DND-41 (cell line): Measurements from ENCODE around the gene SMPD3.

ENCODE experiments used
- ATAC-seq: fragments of 200-7000 bp; cut with Tn5 transposase; 3 replicates; pipeline ENCODE4 v1.9.1; 2021; ENCODE audit warnings: low read depth; ENCODE audit not compliant: insufficient read depth
- DNase-seq: peaks from one replicate; pipeline ENCODE4 v3.0.0-alpha.2; 2020
- H2AFZ ChIP-seq: 2 replicates; pipeline ENCODE4 v1.6.0; 2012; ENCODE audit warnings: low read depth, low read length
- H3K27ac ChIP-seq: 2 replicates; pipeline ENCODE4 v1.5.1; 2012; ENCODE audit warnings: low read length, inconsistent platforms
- H3K27me3 ChIP-seq: fragments of 200-600 bp; sonication (generic); 2 replicates; pipeline ENCODE4 v1.6.0; 2012; ENCODE audit warnings: low read length, mild to moderate bottlenecking, inconsistent platforms; ENCODE audit not compliant: insufficient read depth, poor library complexity
- H3K36me3 ChIP-seq: 2 replicates; pipeline ENCODE4 v1.5.1; 2012; ENCODE audit warnings: low read length, inconsistent platforms; ENCODE audit not compliant: insufficient read depth
- H3K4me1 ChIP-seq: 2 replicates; pipeline ENCODE4 v1.5.1; 2012; ENCODE audit warnings: mild to moderate bottlenecking, low read length; ENCODE audit not compliant: insufficient read depth
- H3K4me2 ChIP-seq: 2 replicates; pipeline ENCODE4 v1.6.0; 2012; ENCODE audit warnings: mild to moderate bottlenecking, moderate library complexity, low read length, inconsistent platforms; ENCODE audit not compliant: insufficient read depth
- H3K4me3 ChIP-seq, 2 experiments: fragments of 200-600 bp in 1 of 2; shearing (Covaris generic) in 1 of 2; 2 replicates each; pipeline ENCODE4 v1.5.1; 2012 to 2016; ENCODE audit warnings: inconsistent platforms in 2 of 2, low read length in 2 of 2, mild to moderate bottlenecking in 2 of 2, low read depth in 1 of 2, moderate library complexity in 1 of 2
- H3K79me2 ChIP-seq: 2 replicates; pipeline ENCODE4 v1.6.0; 2012; ENCODE audit warnings: low read length, inconsistent platforms; ENCODE audit not compliant: insufficient read depth
- H3K9ac ChIP-seq: 2 replicates; pipeline ENCODE4 v1.6.0; 2012; ENCODE audit warnings: low read depth, mild to moderate bottlenecking, inconsistent platforms, low read length, moderate library complexity
- H3K9me3 ChIP-seq: 2 replicates; pipeline ENCODE4 v1.5.1; 2012; ENCODE audit warnings: low read length, moderate library complexity, mild to moderate bottlenecking, inconsistent platforms; ENCODE audit not compliant: insufficient read depth, severe bottlenecking
- H4K20me1 ChIP-seq: 2 replicates; pipeline ENCODE4 v1.6.0; 2012; ENCODE audit warnings: low read length; ENCODE audit not compliant: insufficient read depth
- CTCF ChIP-seq: IDR thresholded peaks from 2 replicates; pipeline ENCODE4 v1.5.1; 2012; ENCODE audit warnings: borderline replicate concordance, low read length, moderate library complexity, mild to moderate bottlenecking; ENCODE audit not compliant: poor library complexity, severe bottlenecking; ENCODE audit errors: extremely low read depth
- EZH2 ChIP-seq: IDR thresholded peaks from 3 replicates; pipeline ENCODE4 v1.6.1; 2012; ENCODE audit warnings: borderline replicate concordance, low read depth, mild to moderate bottlenecking, moderate library complexity, low read length, inconsistent platforms; ENCODE audit not compliant: severe bottlenecking

The SMPD3 gene

DNA sequence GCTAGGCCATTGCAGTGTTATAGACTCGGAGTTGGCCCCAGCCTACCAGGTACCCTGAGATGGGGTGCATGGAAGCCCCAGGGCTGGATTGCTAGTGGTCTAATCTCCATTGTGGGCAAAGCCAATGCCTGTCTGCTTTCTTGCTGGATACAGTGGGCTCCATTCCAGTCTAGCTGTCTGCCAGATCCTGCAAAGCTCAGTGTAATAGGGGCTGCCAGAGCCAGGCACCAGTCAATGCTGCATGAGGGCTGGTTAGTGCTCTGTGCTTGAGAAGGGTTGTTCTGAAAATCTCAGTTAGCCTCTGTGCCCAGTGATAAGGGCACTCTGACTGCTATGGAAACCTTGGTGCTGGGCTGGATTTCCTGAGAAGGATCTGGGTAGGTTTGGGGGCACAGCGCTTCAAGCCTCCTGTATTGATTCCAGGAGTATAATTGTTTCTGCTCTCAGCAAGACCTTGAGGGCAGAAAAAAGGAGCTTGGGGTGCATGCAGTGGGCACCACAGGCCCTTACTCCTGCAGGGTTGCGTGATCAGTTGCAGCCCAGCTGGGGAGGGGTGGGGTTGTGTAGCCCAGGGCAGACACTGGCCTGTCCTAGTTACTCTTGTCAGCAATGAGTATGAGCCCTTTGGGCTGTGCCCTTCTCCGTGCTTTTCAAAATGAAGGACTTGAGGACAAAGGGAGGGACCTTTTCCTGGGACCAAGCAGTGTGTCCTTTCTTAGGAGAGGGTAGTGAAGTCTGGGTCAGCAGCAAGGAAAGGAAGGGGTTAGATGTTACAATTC, 19.0 kb downstream of the SMPD3 start:
- H2AFZ ChIP-seq = no peak overlapping the region
- H3K79me2 ChIP-seq = no peaks in the 10 kb centered on the region
- DNase-seq = no peak
- H3K4me2 ChIP-seq = no peak overlapping the region
- TF ChIP-seq EZH2 = no peak
- TF ChIP-seq CTCF = no peak
- no peaks in the 10 kb centered on the region for H4K20me1 ChIP-seq
- H3K27me3 ChIP-seq = no peaks in the 10 kb centered on the region
- H3K4me3 ChIP-seq = no peak overlapping the region
- no peak overlapping the region for H3K9ac ChIP-seq
- H3K4me1 ChIP-seq = peaks cover 45% of the 10 kb centered on the region
- H3K27ac ChIP-seq = peak overlapping the region; percentile 71
- no peaks in the 10 kb centered on the region for H3K9me3 ChIP-seq
- ATAC-seq = no peak
- no peaks in the 10 kb centered on the region for H3K36me3 ChIP-seq

DNA sequence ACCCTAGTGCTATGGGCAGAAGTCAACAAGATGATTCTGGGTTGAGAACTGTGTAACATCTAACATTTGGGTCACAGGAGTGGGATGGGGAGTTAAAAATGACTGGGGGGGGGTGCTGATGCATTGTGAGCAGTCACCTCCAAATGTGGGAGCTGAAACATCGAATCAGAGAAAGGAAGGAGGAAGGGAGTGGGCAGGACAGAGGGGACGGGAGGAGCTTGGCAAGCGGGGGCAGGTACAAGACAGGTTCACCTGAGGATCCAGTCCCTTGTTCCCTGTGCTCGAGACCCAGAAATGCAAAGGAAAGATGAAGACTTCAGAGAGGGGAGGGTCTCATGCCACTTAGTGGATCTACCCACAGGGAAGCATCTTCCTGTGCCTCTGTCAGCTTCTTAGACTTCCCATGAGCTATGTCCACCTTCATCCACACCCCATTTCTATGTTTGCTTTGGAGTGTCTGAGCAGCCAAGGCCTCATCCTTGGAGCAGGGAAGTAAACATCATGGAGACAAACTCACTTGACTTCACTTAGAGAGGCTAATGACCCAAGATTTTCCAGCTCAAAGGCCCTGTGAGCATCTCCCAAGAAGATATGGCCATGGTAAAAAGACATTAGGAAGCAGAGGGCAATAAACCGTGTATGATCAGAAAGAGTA, 20.5 kb downstream of the SMPD3 start:
- DNase-seq (no peak), ATAC-seq (no peak)
- TF ChIP-seq EZH2 = no peak
- no peak for TF ChIP-seq CTCF

DNA sequence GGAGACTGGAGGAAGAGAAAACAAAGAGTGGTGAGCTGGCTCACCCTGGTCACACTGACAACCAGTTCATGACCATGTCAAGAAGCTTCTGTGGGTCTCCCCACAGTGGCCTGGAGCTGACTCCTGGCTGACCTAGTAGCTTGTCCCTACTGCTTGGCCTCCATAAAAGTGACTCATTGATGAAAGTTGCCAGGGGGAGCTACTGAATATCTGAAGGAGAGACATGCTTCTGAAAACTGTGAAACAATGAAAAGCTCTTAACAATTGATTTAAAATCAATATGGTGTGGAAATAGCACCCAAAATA, 22.0 kb downstream of the SMPD3 start:
- H3K9me3 ChIP-seq = no peaks in the 10 kb centered on the region
- no peaks in the 10 kb centered on the region for H3K27me3 ChIP-seq
- ATAC-seq (no peak), DNase-seq (no peak)
- H2AFZ ChIP-seq = no peak overlapping the region
- H3K4me1 ChIP-seq = peaks cover 39% of the 10 kb centered on the region
- no peaks in the 10 kb centered on the region for H3K79me2 ChIP-seq
- no peak for TF ChIP-seq CTCF
- no peak for TF ChIP-seq EZH2
- no peaks in the 10 kb centered on the region for H4K20me1 ChIP-seq
- H3K4me2 ChIP-seq = no peak overlapping the region
- no peaks in the 10 kb centered on the region for H3K36me3 ChIP-seq
- no peak overlapping the region for H3K27ac ChIP-seq
- no peak overlapping the region for H3K4me3 ChIP-seq
- no peak overlapping the region for H3K9ac ChIP-seq

More for the DNA sequence above, 20.5 kb downstream of the SMPD3 start:
- peak overlapping the region; percentile 21; the same call in 1 of the 2 replicates for H3K27ac ChIP-seq
- H3K27me3 ChIP-seq = no peaks in the 10 kb centered on the region
- no peak overlapping the region for H3K4me2 ChIP-seq
- H3K4me1 ChIP-seq = peaks cover 39% of the 10 kb centered on the region
- no peak overlapping the region for H3K9ac ChIP-seq
- H4K20me1 ChIP-seq = no peaks in the 10 kb centered on the region
- no peak overlapping the region for H3K4me3 ChIP-seq
- no peaks in the 10 kb centered on the region for H3K9me3 ChIP-seq
- no peaks in the 10 kb centered on the region for H3K79me2 ChIP-seq
- H2AFZ ChIP-seq = no peak overlapping the region
- no peaks in the 10 kb centered on the region for H3K36me3 ChIP-seq
